ENCODE data around the gene MYH9. TPM values are rescaled to one million over a fixed set of nuclear protein-coding genes. Genes with fewer than 3 reads are reported as not detected.
"Not testable (repeated sequence)": the region's sequence is repeated elsewhere in the genome, so short reads cannot be mapped to it uniquely, and the experiment has no call there.

Gene MYH9
- total RNA-seq, 1 donor from 2014 or later, result 111 TPM

- peaks cover 75 to 80% (median 78%) of the 10 kb centered on the region in 3 donors for H3K36me3 ChIP-seq (ENCODE audit: control insufficient read depth in 3 of 3, insufficient read depth in 3 of 3, low read length in 3 of 3)
- not testable (repeated sequence) for H3K9ac ChIP-seq (ENCODE audit: low read depth in 1 of 3, low read length in 3 of 3); H3K27me3 ChIP-seq (ENCODE audit: control insufficient read depth in 3 of 3, insufficient read depth in 3 of 3, low read length in 3 of 3); H3K4me3 ChIP-seq (ENCODE audit: low read length in 3 of 3); H3K27ac ChIP-seq (ENCODE audit: low read depth, low read length); H3K9me3 ChIP-seq (ENCODE audit: control insufficient read depth in 3 of 3, low read length in 3 of 3)
- peaks cover 12 to 13% (median 12%) of the 10 kb centered on the region in 3 donors for H3K4me1 ChIP-seq (ENCODE audit: control insufficient read depth in 3 of 3, insufficient read depth in 3 of 3, low read length in 3 of 3)
Observed at GRCh38 chr22:36290391-36291075, 97.2 kb downstream of the MYH9 start.

DNA sequence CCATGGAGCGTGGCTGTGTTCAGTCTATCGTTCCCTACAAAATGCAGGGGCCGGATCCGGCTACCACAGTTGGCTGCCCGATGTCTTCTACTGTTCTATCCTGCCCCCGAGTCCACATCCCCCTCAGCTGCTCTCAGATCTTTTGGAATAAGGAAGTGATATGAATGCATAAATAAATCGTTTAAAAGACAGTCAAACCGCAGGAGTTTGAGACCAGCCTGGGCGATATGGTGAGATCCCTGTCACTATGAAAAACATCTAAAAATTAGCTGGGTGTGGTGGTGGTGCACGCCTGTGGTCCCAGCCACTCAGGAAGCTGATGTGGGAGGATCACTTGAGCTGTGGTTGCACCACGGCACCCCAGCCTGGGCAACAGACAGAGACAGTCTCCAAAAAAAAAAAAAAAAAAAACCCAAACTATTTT lies 97.8 kb downstream of the MYH9 start:
- H3K4me1 ChIP-seq (ENCODE audit: control insufficient read depth in 3 of 3, insufficient read depth in 3 of 3, low read length in 3 of 3), result peaks cover 12 to 18% (median 12%) of the 10 kb centered on the region in 3 donors
- peaks cover 75 to 80% (median 78%) of the 10 kb centered on the region in 3 donors for H3K36me3 ChIP-seq (ENCODE audit: control insufficient read depth in 3 of 3, insufficient read depth in 3 of 3, low read length in 3 of 3)
- H3K9ac ChIP-seq (ENCODE audit: low read depth in 1 of 3, low read length in 3 of 3); H3K4me3 ChIP-seq (ENCODE audit: low read length in 3 of 3); H3K27ac ChIP-seq (ENCODE audit: low read depth, low read length); H3K27me3 ChIP-seq (ENCODE audit: control insufficient read depth in 3 of 3, insufficient read depth in 3 of 3, low read length in 3 of 3); H3K9me3 ChIP-seq (ENCODE audit: control insufficient read depth in 3 of 3, low read length in 3 of 3): not testable (repeated sequence)

DNA sequence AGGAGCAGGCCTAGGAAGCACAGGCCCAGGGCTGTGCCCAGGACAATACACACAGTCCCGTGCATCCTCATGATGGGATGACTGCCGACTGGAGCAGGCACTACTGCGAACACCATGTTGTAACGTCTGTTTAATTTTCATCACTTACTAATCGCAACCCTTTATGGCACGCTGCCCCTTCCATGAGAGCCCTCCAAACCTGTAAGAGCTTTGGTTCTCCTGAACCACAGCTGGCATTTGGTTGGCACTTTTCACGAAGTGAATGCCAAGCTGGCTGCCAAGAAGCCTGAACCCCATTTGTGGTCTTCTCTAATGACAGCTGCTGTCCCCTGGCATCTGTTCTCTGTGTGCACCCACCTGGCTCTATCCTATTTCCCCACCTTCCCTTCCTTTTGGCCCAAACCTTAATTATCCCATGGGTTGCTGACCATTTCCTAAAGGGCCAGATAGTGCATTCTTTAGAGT lies 98.3 kb downstream of the MYH9 start:
- Histone ChIP-seq H3K27ac (ENCODE audit: low read depth, low read length) (no peak overlapping the region), H3K36me3 (ENCODE audit: control insufficient read depth in 3 of 3, insufficient read depth in 3 of 3, low read length in 3 of 3) (peaks cover 75 to 80% (median 78%) of the 10 kb centered on the region in 3 donors), H3K27me3 (ENCODE audit: control insufficient read depth in 3 of 3, insufficient read depth in 3 of 3, low read length in 3 of 3) (no peaks in the 10 kb centered on the region), H3K4me3 (ENCODE audit: low read length in 3 of 3) (no peak overlapping the region), H3K9me3 (ENCODE audit: control insufficient read depth in 3 of 3, low read length in 3 of 3) (no peaks in the 10 kb centered on the region), H3K4me1 (ENCODE audit: control insufficient read depth in 3 of 3, insufficient read depth in 3 of 3, low read length in 3 of 3) (peaks cover 12 to 18% (median 12%) of the 10 kb centered on the region in 3 donors), H3K9ac (ENCODE audit: low read depth in 1 of 3, low read length in 3 of 3) (no peak overlapping the region)

- H3K4me3 ChIP-seq (ENCODE audit: low read length in 3 of 3), result no peak overlapping the region
- no peak overlapping the region for H3K27ac ChIP-seq (ENCODE audit: low read depth, low read length)
- H3K4me1 ChIP-seq (ENCODE audit: control insufficient read depth in 3 of 3, insufficient read depth in 3 of 3, low read length in 3 of 3), result peaks cover 12 to 19% (median 12%) of the 10 kb centered on the region in 3 donors
- H3K9ac ChIP-seq (ENCODE audit: low read depth in 1 of 3, low read length in 3 of 3), result no peak overlapping the region
- H3K27me3 ChIP-seq (ENCODE audit: control insufficient read depth in 3 of 3, insufficient read depth in 3 of 3, low read length in 3 of 3), result no peaks in the 10 kb centered on the region
- no peaks in the 10 kb centered on the region for H3K9me3 ChIP-seq (ENCODE audit: control insufficient read depth in 3 of 3, low read length in 3 of 3)
- H3K36me3 ChIP-seq (ENCODE audit: control insufficient read depth in 3 of 3, insufficient read depth in 3 of 3, low read length in 3 of 3), result peaks cover 74 to 77% (median 77%) of the 10 kb centered on the region in 3 donors
Observed at GRCh38 chr22:36288571-36289405, 99.0 kb downstream of the MYH9 start.

GRCh38 chr22:36287881-36288515 lies 99.8 kb downstream of the MYH9 start:
- no peaks in the 10 kb centered on the region for H3K9me3 ChIP-seq (ENCODE audit: control insufficient read depth in 3 of 3, low read length in 3 of 3)
- no peak overlapping the region for H3K4me3 ChIP-seq (ENCODE audit: low read length in 3 of 3)
- peaks cover 12 to 20% (median 12%) of the 10 kb centered on the region in 3 donors for H3K4me1 ChIP-seq (ENCODE audit: control insufficient read depth in 3 of 3, insufficient read depth in 3 of 3, low read length in 3 of 3)
- no peak overlapping the region for H3K27ac ChIP-seq (ENCODE audit: low read depth, low read length)
- peaks cover 71 to 74% (median 72%) of the 10 kb centered on the region in 3 donors for H3K36me3 ChIP-seq (ENCODE audit: control insufficient read depth in 3 of 3, insufficient read depth in 3 of 3, low read length in 3 of 3)
- H3K27me3 ChIP-seq (ENCODE audit: control insufficient read depth in 3 of 3, insufficient read depth in 3 of 3, low read length in 3 of 3), result no peaks in the 10 kb centered on the region
- no peak overlapping the region for H3K9ac ChIP-seq (ENCODE audit: low read depth in 1 of 3, low read length in 3 of 3)

- Histone ChIP-seq H3K27ac (ENCODE audit: low read depth, low read length) (peak overlapping the region; percentile 70), H3K9ac (ENCODE audit: low read depth in 1 of 3, low read length in 3 of 3) (no peak overlapping the region), H3K4me3 (ENCODE audit: low read length in 3 of 3) (peak overlapping the region in 1 of 3 donors; percentile 29), H3K27me3 (ENCODE audit: control insufficient read depth in 3 of 3, insufficient read depth in 3 of 3, low read length in 3 of 3) (no peaks in the 10 kb centered on the region), H3K36me3 (ENCODE audit: control insufficient read depth in 3 of 3, insufficient read depth in 3 of 3, low read length in 3 of 3) (peaks cover 67 to 73% (median 69%) of the 10 kb centered on the region in 3 donors), H3K9me3 (ENCODE audit: control insufficient read depth in 3 of 3, low read length in 3 of 3) (no peaks in the 10 kb centered on the region), H3K4me1 (ENCODE audit: control insufficient read depth in 3 of 3, insufficient read depth in 3 of 3, low read length in 3 of 3) (peaks cover 12 to 20% (median 12%) of the 10 kb centered on the region in 3 donors)
Observed at GRCh38 chr22:36286096-36286957, 101.4 kb downstream of the MYH9 start.

GRCh38 chr22:36285545-36285944 lies 102.2 kb downstream of the MYH9 start:
- Histone ChIP-seq H3K36me3 (ENCODE audit: control insufficient read depth in 3 of 3, insufficient read depth in 3 of 3, low read length in 3 of 3) (peaks cover 70 to 76% (median 73%) of the 10 kb centered on the region in 3 donors), H3K9me3 (ENCODE audit: control insufficient read depth in 3 of 3, low read length in 3 of 3) (no peaks in the 10 kb centered on the region), H3K27ac (ENCODE audit: low read depth, low read length) (no peak overlapping the region), H3K27me3 (ENCODE audit: control insufficient read depth in 3 of 3, insufficient read depth in 3 of 3, low read length in 3 of 3) (no peaks in the 10 kb centered on the region), H3K4me3 (ENCODE audit: low read length in 3 of 3) (no peak overlapping the region), H3K9ac (ENCODE audit: low read depth in 1 of 3, low read length in 3 of 3) (no peak overlapping the region), H3K4me1 (ENCODE audit: control insufficient read depth in 3 of 3, insufficient read depth in 3 of 3, low read length in 3 of 3) (peaks cover 12 to 20% (median 12%) of the 10 kb centered on the region in 3 donors)

GRCh38 chr22:36285017-36285416 lies 102.8 kb downstream of the MYH9 start:
- no peaks in the 10 kb centered on the region for H3K9me3 ChIP-seq (ENCODE audit: control insufficient read depth in 3 of 3, low read length in 3 of 3)
- peaks cover 70 to 76% (median 73%) of the 10 kb centered on the region in 3 donors for H3K36me3 ChIP-seq (ENCODE audit: control insufficient read depth in 3 of 3, insufficient read depth in 3 of 3, low read length in 3 of 3)
- H3K27me3 ChIP-seq (ENCODE audit: control insufficient read depth in 3 of 3, insufficient read depth in 3 of 3, low read length in 3 of 3), result no peaks in the 10 kb centered on the region
- peaks cover 12 to 20% (median 12%) of the 10 kb centered on the region in 3 donors for H3K4me1 ChIP-seq (ENCODE audit: control insufficient read depth in 3 of 3, insufficient read depth in 3 of 3, low read length in 3 of 3)
- H3K4me3 ChIP-seq (ENCODE audit: low read length in 3 of 3), result no peak overlapping the region
- no peak overlapping the region for H3K27ac ChIP-seq (ENCODE audit: low read depth, low read length)
- H3K9ac ChIP-seq (ENCODE audit: low read depth in 1 of 3, low read length in 3 of 3), result no peak overlapping the region

DNA sequence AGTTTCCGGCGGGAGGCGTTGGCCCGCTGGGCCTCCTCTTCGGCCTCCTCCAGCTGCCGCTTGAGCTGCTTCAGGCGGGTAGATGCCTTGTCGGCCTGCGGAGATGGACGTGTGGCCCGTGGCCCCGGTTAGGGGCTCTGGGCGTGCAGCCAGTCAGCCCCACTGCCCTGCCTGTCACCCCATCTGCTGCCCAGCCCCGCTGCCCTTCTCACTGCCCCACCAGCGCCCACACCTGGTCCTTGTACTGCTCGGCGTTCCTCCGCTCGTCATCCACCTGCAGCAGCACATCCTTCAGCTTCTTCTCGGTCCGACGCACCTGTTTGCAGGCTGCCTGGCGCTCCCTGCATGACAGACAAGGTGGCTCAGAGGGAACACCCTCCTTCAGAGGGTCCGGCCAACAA lies 103.6 kb downstream of the MYH9 start:
- Histone ChIP-seq H3K9ac (ENCODE audit: low read depth in 1 of 3, low read length in 3 of 3) (no peak overlapping the region), H3K4me3 (ENCODE audit: low read length in 3 of 3) (no peak overlapping the region), H3K9me3 (ENCODE audit: control insufficient read depth in 3 of 3, low read length in 3 of 3) (no peaks in the 10 kb centered on the region), H3K27me3 (ENCODE audit: control insufficient read depth in 3 of 3, insufficient read depth in 3 of 3, low read length in 3 of 3) (no peaks in the 10 kb centered on the region), H3K36me3 (ENCODE audit: control insufficient read depth in 3 of 3, insufficient read depth in 3 of 3, low read length in 3 of 3) (peaks cover 62 to 68% (median 66%) of the 10 kb centered on the region in 3 donors), H3K4me1 (ENCODE audit: control insufficient read depth in 3 of 3, insufficient read depth in 3 of 3, low read length in 3 of 3) (peaks cover 12 to 20% (median 12%) of the 10 kb centered on the region in 3 donors), H3K27ac (ENCODE audit: low read depth, low read length) (no peak overlapping the region)
